NCI-H446 treated with DMSO at 0.1 percent for 48 hours (cell line): ENCODE data around the gene KMT2E.
"Not testable (repeated sequence)": the region's sequence is repeated elsewhere in the genome, so short reads cannot be mapped to it uniquely, and the experiment has no call there.

Experiments used
- DNase-seq: peaks from one replicate; lab custom pipeline; 2025; lab: John Stamatoyannopoulos, UW

KMT2E gene

GRCh38 chr7:105013816-105014692 lies at the start of gene KMT2E:
Gene KMT2E (plus strand): TSS chr7:105014205. CDS start chr7:105040953, 26,748 bp downstream.
- peak; percentile 76 for DNase-seq

GRCh38 chr7:104964626-104965236 lies 49.3 kb upstream of the KMT2E start:
- DNase-seq: no peak

- no peak for DNase-seq
These were observed 48.0 kb upstream of the KMT2E start for GRCh38 chr7:104966022-104966421.

- DNase-seq: no peak
These were observed 46.9 kb upstream of the KMT2E start for GRCh38 chr7:104967088-104967487.

GRCh38 chr7:104967595-104967994 lies 46.4 kb upstream of the KMT2E start:
- no peak for DNase-seq

- DNase-seq: no peak
These were observed 45.4 kb upstream of the KMT2E start for GRCh38 chr7:104968648-104969047.

GRCh38 chr7:104969183-104969582 lies 44.8 kb upstream of the KMT2E start:
- no peak for DNase-seq

GRCh38 chr7:104971290-104972071 lies 42.5 kb upstream of the KMT2E start:
- no peak for DNase-seq

- DNase-seq: no peak
These were observed 41.5 kb upstream of the KMT2E start for GRCh38 chr7:104972500-104972899.

- no peak for DNase-seq
These were observed 40.8 kb upstream of the KMT2E start for GRCh38 chr7:104973227-104973626.

- DNase-seq: no peak
These were observed 40.0 kb upstream of the KMT2E start for GRCh38 chr7:104973909-104974415.

GRCh38 chr7:104975553-104975952 lies 38.5 kb upstream of the KMT2E start:
- not testable (repeated sequence) for DNase-seq

GRCh38 chr7:104976966-104977636 lies 36.9 kb upstream of the KMT2E start:
- peak; percentile 59 for DNase-seq

- DNase-seq: no peak
These were observed 35.5 kb upstream of the KMT2E start for GRCh38 chr7:104978460-104978859.

GRCh38 chr7:104979167-104979841 lies 34.7 kb upstream of the KMT2E start:
- peak; percentile 54 for DNase-seq

- DNase-seq: no peak
These were observed 33.6 kb upstream of the KMT2E start for GRCh38 chr7:104980440-104980839.

- peak; percentile 45 for DNase-seq
These were observed 32.9 kb upstream of the KMT2E start for GRCh38 chr7:104980841-104981671.

GRCh38 chr7:104981672-104982037 lies 32.4 kb upstream of the KMT2E start:
- DNase-seq: no peak

- no peak for DNase-seq
These were observed 31.5 kb upstream of the KMT2E start for GRCh38 chr7:104982308-104983075.
